Measurements from ENCODE around the gene SLC66A2. TPM values are rescaled to one million over a fixed set of nuclear protein-coding genes. Genes with fewer than 3 reads are reported as not detected.

The SLC66A2 gene
- total and polyA plus RNA-seq, 2 donors (not counting 1 experiment from before 2014, with no cell fraction given): 44.4 to 45.1 TPM

- Histone ChIP-seq H3K9me3 (ENCODE audit: control extremely low read depth in 1 of 3, control insufficient read depth in 2 of 3, insufficient read depth in 1 of 3, low read length in 2 of 3) (peaks cover 0 to 23% (median 0%) of the 10 kb centered on the region in 3 donors), H3K4me3 (ENCODE audit: control extremely low read depth in 1 of 5, extremely low read depth in 1 of 5, insufficient read depth in 1 of 5, low read depth in 2 of 5, low read length in 4 of 5) (no peak overlapping the region), H3K27me3 (replicated peaks in 1 of 4; ENCODE audit: control extremely low read depth in 1 of 4, control insufficient read depth in 3 of 4, insufficient read depth in 4 of 4, low read length in 3 of 4) (no peaks in the 10 kb centered on the region), H3K27ac (ENCODE audit: low read length in 2 of 2) (no peak overlapping the region), H4K20me1 (ENCODE audit: control insufficient read depth, insufficient read depth, low read length, poor library complexity, severe bottlenecking) (peaks cover 67% of the 10 kb centered on the region), H2AFZ (ENCODE audit: insufficient read depth, low read depth, low read length, poor library complexity, severe bottlenecking) (no peak overlapping the region), H3K9ac (ENCODE audit: low read length) (no peak overlapping the region), H3K36me3 (replicated peaks in 1 of 2; ENCODE audit: control extremely low read depth in 1 of 2, control insufficient read depth in 1 of 2, extremely low read depth in 1 of 2, insufficient read depth in 2 of 2, low read length in 1 of 2) (peaks cover 0 to 39% of the 10 kb centered on the region in 2 experiments), H3K4me1 (ENCODE audit: control insufficient read depth in 2 of 2, insufficient read depth in 2 of 2, low read length in 2 of 2) (peaks cover 7 to 8% of the 10 kb centered on the region in 2 donors), H3K79me2 (ENCODE audit: control insufficient read depth, insufficient read depth, low read length) (peaks cover 71% of the 10 kb centered on the region), H3K4me2 (replicated peaks; ENCODE audit: low read depth, low read length, poor library complexity, severe bottlenecking) (no peak overlapping the region)
- DNase-seq (no peak), ATAC-seq (ENCODE audit: low read depth) (no peak)
- Mint-ChIP-seq H3K27ac (no peak overlapping the region), H3K4me3 (no peak overlapping the region), H3K4me1 (peaks cover 14% of the 10 kb centered on the region), H3K27me3 (no peaks in the 10 kb centered on the region), H3K9me3 (ENCODE audit: insufficient read depth) (no peaks in the 10 kb centered on the region)
- POLR2A ChIA-PET: no interaction called here
- WGBS (ENCODE audit: insufficient coverage): 99% methylated on average over 17 of the region's 19 CpGs
- TF ChIP-seq CTCF (IDR thresholded peaks at IDR 0.05) (no peak), EZH2 (IDR thresholded peaks at IDR 0.05; ENCODE audit: borderline replicate concordance, insufficient read depth, low read depth, low read length, poor library complexity, severe bottlenecking) (no peak)
- CTCF ChIA-PET: no interaction called here
- intact Hi-C loops (cut with micrococcal nuclease): no loop called here
Measured at GRCh38 chr18:79919089-79919488, 32.4 kb downstream of the SLC66A2 start.

GRCh38 chr18:79918615-79919011 is 32.8 kb downstream of the SLC66A2 start:
- DNase-seq: no peak

More at GRCh38 chr18:79918615-79919011, 32.8 kb downstream of the SLC66A2 start:
- no peak overlapping the region for H2AFZ ChIP-seq (ENCODE audit: insufficient read depth, low read depth, low read length, poor library complexity, severe bottlenecking)
- no peak overlapping the region for H3K4me3 ChIP-seq (ENCODE audit: control extremely low read depth in 1 of 5, extremely low read depth in 1 of 5, insufficient read depth in 1 of 5, low read depth in 2 of 5, low read length in 4 of 5)
- ATAC-seq (ENCODE audit: low read depth): no peak
- H4K20me1 ChIP-seq (ENCODE audit: control insufficient read depth, insufficient read depth, low read length, poor library complexity, severe bottlenecking): peaks cover 64% of the 10 kb centered on the region
- H3K27me3 Mint-ChIP-seq: no peaks in the 10 kb centered on the region
- peaks cover 8 to 13% of the 10 kb centered on the region in 2 donors for H3K4me1 ChIP-seq (ENCODE audit: control insufficient read depth in 2 of 2, insufficient read depth in 2 of 2, low read length in 2 of 2)
- H3K27ac ChIP-seq (ENCODE audit: low read length in 2 of 2): no peak overlapping the region
- ChIA-PET CTCF (no interaction called here), POLR2A (no interaction called here)
- peaks cover 0 to 38% of the 10 kb centered on the region in 2 experiments for H3K36me3 ChIP-seq (replicated peaks in 1 of 2; ENCODE audit: control extremely low read depth in 1 of 2, control insufficient read depth in 1 of 2, extremely low read depth in 1 of 2, insufficient read depth in 2 of 2, low read length in 1 of 2)
- intact Hi-C loops (cut with micrococcal nuclease): no loop called here
- H3K79me2 ChIP-seq (ENCODE audit: control insufficient read depth, insufficient read depth, low read length): peaks cover 66% of the 10 kb centered on the region
- no peak overlapping the region for H3K4me3 Mint-ChIP-seq
- no peak overlapping the region for H3K4me2 ChIP-seq (replicated peaks; ENCODE audit: low read depth, low read length, poor library complexity, severe bottlenecking)
- peaks cover 0 to 18% (median 0%) of the 10 kb centered on the region in 3 donors for H3K9me3 ChIP-seq (ENCODE audit: control extremely low read depth in 1 of 3, control insufficient read depth in 2 of 3, insufficient read depth in 1 of 3, low read length in 2 of 3)
- 98% methylated on average over 19 of the region's 20 CpGs for WGBS (ENCODE audit: insufficient coverage)
- peaks cover 19% of the 10 kb centered on the region for H3K4me1 Mint-ChIP-seq
- no peak overlapping the region for H3K27ac Mint-ChIP-seq
- TF ChIP-seq CTCF (IDR thresholded peaks at IDR 0.05): no peak
- no peak for TF ChIP-seq EZH2 (IDR thresholded peaks at IDR 0.05; ENCODE audit: borderline replicate concordance, insufficient read depth, low read depth, low read length, poor library complexity, severe bottlenecking)
- no peak overlapping the region for H3K9ac ChIP-seq (ENCODE audit: low read length)
- H3K9me3 Mint-ChIP-seq (ENCODE audit: insufficient read depth): no peaks in the 10 kb centered on the region
- H3K27me3 ChIP-seq (replicated peaks in 1 of 4; ENCODE audit: control extremely low read depth in 1 of 4, control insufficient read depth in 3 of 4, insufficient read depth in 4 of 4, low read length in 3 of 4): no peaks in the 10 kb centered on the region

All from B cell (primary cell).